Panc1 (cell line): ENCODE data around the gene SLC10A3.

ENCODE experiments used
- POLR2AphosphoS5 ChIP-seq: IDR thresholded peaks from 2 replicates; pipeline ENCODE4 v1.6.1; 2012; ENCODE audit warnings: mild to moderate bottlenecking, low read depth, low read length, moderate library complexity
- REST ChIP-seq, 2 experiments: IDR thresholded peaks; 2 replicates each; pipeline ENCODE4 v1.6.1; 2011 to 2012; ENCODE audit warnings: low read depth in 2 of 2, control low read depth in 1 of 2, low read length in 1 of 2, mild to moderate bottlenecking in 1 of 2, moderate library complexity in 1 of 2; ENCODE audit not compliant: insufficient read depth in 1 of 2
- SIN3A ChIP-seq: IDR thresholded peaks from 2 replicates; pipeline ENCODE4 v1.6.1; 2012; ENCODE audit warnings: low read depth, mild to moderate bottlenecking, low read length, moderate library complexity, borderline replicate concordance; ENCODE audit not compliant: insufficient read depth
- TCF7L2 ChIP-seq: IDR thresholded peaks from 2 replicates; pipeline ENCODE4 v1.6.1; 2011; ENCODE audit warnings: mild to moderate bottlenecking, low read depth, low read length, inconsistent platforms
- TF ChIP-seq, protein P1 (sequence below): fragments of 450-650 bp; IDR thresholded peaks from 2 replicates; pipeline ENCODE4 v1.5.1; 2017; ENCODE audit warnings: mild to moderate bottlenecking

DNA sequence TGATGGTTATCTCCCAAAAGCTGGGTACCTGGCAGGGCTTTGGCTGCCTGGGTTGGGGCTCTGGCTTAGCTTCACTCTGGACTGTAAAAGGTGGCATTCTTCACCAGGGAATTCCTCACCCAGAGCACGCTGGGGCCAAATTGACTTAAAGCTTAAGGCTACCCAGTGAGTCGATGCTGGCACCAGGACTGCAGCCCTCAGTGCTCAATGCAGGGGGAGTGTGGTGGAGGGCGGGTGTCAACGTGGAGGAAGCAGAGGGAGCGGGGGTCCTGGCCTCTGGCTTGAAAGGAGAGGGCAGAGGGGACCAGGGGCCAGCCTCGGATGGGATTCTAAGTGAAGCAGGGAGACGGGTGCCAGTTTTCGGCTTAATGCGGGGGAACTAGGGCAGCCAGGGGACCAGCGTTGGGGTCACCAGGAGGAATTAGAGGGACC, 46.9 kb downstream of the SLC10A3 start:
- TF ChIP-seq, protein P1, sequence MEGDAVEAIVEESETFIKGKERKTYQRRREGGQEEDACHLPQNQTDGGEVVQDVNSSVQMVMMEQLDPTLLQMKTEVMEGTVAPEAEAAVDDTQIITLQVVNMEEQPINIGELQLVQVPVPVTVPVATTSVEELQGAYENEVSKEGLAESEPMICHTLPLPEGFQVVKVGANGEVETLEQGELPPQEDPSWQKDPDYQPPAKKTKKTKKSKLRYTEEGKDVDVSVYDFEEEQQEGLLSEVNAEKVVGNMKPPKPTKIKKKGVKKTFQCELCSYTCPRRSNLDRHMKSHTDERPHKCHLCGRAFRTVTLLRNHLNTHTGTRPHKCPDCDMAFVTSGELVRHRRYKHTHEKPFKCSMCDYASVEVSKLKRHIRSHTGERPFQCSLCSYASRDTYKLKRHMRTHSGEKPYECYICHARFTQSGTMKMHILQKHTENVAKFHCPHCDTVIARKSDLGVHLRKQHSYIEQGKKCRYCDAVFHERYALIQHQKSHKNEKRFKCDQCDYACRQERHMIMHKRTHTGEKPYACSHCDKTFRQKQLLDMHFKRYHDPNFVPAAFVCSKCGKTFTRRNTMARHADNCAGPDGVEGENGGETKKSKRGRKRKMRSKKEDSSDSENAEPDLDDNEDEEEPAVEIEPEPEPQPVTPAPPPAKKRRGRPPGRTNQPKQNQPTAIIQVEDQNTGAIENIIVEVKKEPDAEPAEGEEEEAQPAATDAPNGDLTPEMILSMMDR: no peak
- TF ChIP-seq REST (IDR thresholded peaks at IDR 0.05; ENCODE audit: insufficient read depth in 1 of 2, low read depth in 2 of 2, low read length in 1 of 2) (no peak), POLR2AphosphoS5 (peak; percentile 66), SIN3A (no peak), TCF7L2 (no peak)
